Fibroblast of villous mesenchyme (primary cell): ENCODE data around the gene ZGLP1. TPM values are rescaled to one million over a fixed set of nuclear protein-coding genes. Genes with fewer than 3 reads are reported as not detected.

ENCODE experiments used
- DNase-seq: peaks from one replicate; pipeline ENCODE4 v3.0.0-alpha.2; 2010; ENCODE audit warnings: low read depth
- H3K4me3 ChIP-seq: 2 replicates; pipeline ENCODE4 v1.5.1; 2011; ENCODE audit warnings: low read depth, mild to moderate bottlenecking, low read length
- CTCF ChIP-seq: IDR thresholded peaks from 2 replicates; pipeline ENCODE4 v1.5.1; 2012; ENCODE audit warnings: low read depth, mild to moderate bottlenecking, low read length; ENCODE audit not compliant: insufficient read depth
- small RNA-seq: library from RNA; depleted of rRNA; stranded (forward); fragments of <200 nt; gene quantifications from one replicate; pipeline ENCODE3, GENCODE V24; 2012
- total RNA-seq: library from RNA; depleted of rRNA; stranded (reverse); fragments of >200 nt; gene quantifications from 2 replicates; pipeline ENCODE4 v1.2.3, GENCODE V29; 2012

The ZGLP1 gene
- total RNA-seq, 1 donor = 0.43 TPM

- DNase-seq = no peak
- no peak overlapping the region for H3K4me3 ChIP-seq
- no peak for TF ChIP-seq CTCF
Observed at GRCh38 chr19:10255358-10255757, 54.3 kb downstream of the ZGLP1 start.

Small RNA genes within 50 kb of the gene (small RNA-seq; reads per million reads assigned to genes)
- gene AC011511.1 = not detected
- not detected for gene AC011511.4

Other genes starting within 250 kb of the ZGLP1 start
- gene SHFL, start 223.5 kb downstream of the ZGLP1 start, total RNA-seq = 24.2 and 25.9 TPM in 2 replicates
- gene ANGPTL6, start 207.1 kb downstream of the ZGLP1 start, total RNA-seq = under 0.01 TPM in 1 of 2 replicates, not detected in the other
- 23.8 and 28.1 TPM in 2 replicates for gene PPAN, start 203.5 kb downstream of the ZGLP1 start, total RNA-seq
- 0.43 and 1.9 TPM in 2 replicates for gene P2RY11, start 198.1 kb downstream of the ZGLP1 start, total RNA-seq
- gene EIF3G, start 189.9 kb downstream of the ZGLP1 start, total RNA-seq = 244 and 264 TPM in 2 replicates
- 56.1 and 60.2 TPM in 2 replicates for gene DNMT1, start 114.9 kb downstream of the ZGLP1 start, total RNA-seq
- gene S1PR2, start 78.5 kb downstream of the ZGLP1 start, total RNA-seq = 33.2 and 35.4 TPM in 2 replicates
- gene MRPL4, start 57.6 kb downstream of the ZGLP1 start, total RNA-seq = 42.3 and 51.5 TPM in 2 replicates
- 75.1 and 244 TPM in 2 replicates for gene ICAM1, start 38.7 kb downstream of the ZGLP1 start, total RNA-seq
- gene ICAM4, start 22.9 kb downstream of the ZGLP1 start, total RNA-seq = 3.2 and 4.7 TPM in 2 replicates
- gene ICAM5, start 19.9 kb downstream of the ZGLP1 start, total RNA-seq = 5.5 and 11.7 TPM in 2 replicates
- 24.2 and 30.3 TPM in 2 replicates for gene FDX2, start 6.2 kb upstream of the ZGLP1 start, total RNA-seq
- 10.4 and 11.0 TPM in 2 replicates for gene RAVER1, start 23.7 kb upstream of the ZGLP1 start, total RNA-seq
- gene ICAM3, start 29.8 kb upstream of the ZGLP1 start, total RNA-seq = 4.3 and 7.4 TPM in 2 replicates
- gene TYK2, start 70.8 kb upstream of the ZGLP1 start, total RNA-seq = 83.8 and 96.6 TPM in 2 replicates
- gene CDC37, start 93.7 kb upstream of the ZGLP1 start, total RNA-seq = 140 and 164 TPM in 2 replicates
- gene PDE4A, start 110.7 kb upstream of the ZGLP1 start, total RNA-seq = 3.9 and 4.8 TPM in 2 replicates
- gene KEAP1, start 193.5 kb upstream of the ZGLP1 start, total RNA-seq = 60.5 and 61.5 TPM in 2 replicates
- 1.3 and 2.9 TPM in 2 replicates for gene S1PR5, start 207.6 kb upstream of the ZGLP1 start, total RNA-seq
- gene ATG4D, start 234.1 kb upstream of the ZGLP1 start, total RNA-seq = 16.0 and 18.4 TPM in 2 replicates